Ishikawa (cell line): ENCODE measurements around the gene DYDC1.

Source experiments
- CEBPB ChIP-seq: IDR thresholded peaks from 2 replicates; pipeline ENCODE4 v1.6.1; 2012
- YY1 ChIP-seq: IDR thresholded peaks from 2 replicates; pipeline ENCODE4 v1.6.1; 2012; ENCODE audit warnings: low read depth
- ZBTB7A ChIP-seq: IDR thresholded peaks from 2 replicates; pipeline ENCODE4 v1.6.1; 2012; ENCODE audit warnings: low read depth

DNA sequence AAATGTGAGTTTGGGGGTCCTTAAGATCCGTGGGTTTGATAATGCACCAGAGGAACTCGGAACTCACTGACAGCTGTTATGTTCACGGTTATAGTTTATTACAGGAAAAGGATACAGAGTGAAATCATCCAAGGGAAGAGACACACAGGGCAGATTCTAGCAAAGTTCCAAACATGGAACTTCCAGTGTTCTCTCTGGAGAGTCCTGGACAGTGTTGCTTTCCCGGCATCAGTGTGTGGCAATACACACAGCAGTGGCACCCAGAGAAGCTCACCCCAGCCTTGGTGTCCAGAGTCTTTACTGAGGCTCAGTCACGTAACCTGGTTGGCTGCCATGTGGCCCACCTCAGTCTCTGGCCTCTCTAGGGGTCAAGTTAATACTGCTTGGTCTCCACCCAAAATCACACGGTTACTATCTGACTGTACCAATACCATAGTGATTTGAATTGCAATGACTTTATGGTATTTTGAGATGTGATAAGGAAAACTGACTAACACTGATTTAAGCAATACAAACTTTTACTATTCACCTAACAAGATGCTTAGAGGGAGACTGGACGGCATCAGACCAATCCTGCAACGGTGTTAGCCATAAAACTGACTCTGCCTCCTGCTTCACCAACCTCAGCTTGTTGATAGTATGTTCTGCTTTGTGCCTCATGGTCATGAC is 43.7 kb upstream of the DYDC1 start:
- TF ChIP-seq CEBPB (no peak), ZBTB7A (no peak), YY1 (no peak)
